T-helper 22 cell (primary cell): ENCODE data around the gene ZNF792.
A peak's percentile ranks its signal among the peaks of the same experiment; 100 is the strongest.
"Not testable (repeated sequence)": the region's sequence is repeated elsewhere in the genome, so short reads cannot be mapped to it uniquely, and the experiment has no call there.

ENCODE experiments used
- DNase-seq: peaks from one replicate; pipeline ENCODE4 v3.0.0-alpha.2; 2020; ENCODE audit warnings: low read depth

ZNF792 gene

GRCh38 chr19:34963573-34964406 is at the start of gene ZNF792:
Gene ZNF792, minus strand, starts transcription at chr19:34964229. Its CDS starts 567 bp downstream, at chr19:34963662.
- peak; percentile 9 for DNase-seq

- peak; percentile 68 for DNase-seq
Measured at GRCh38 chr19:35013041-35013819, 49.2 kb upstream of the ZNF792 start.

- DNase-seq: no peak
Measured at GRCh38 chr19:35011737-35012682, 48.0 kb upstream of the ZNF792 start.

GRCh38 chr19:35011091-35011689 is 47.2 kb upstream of the ZNF792 start:
- DNase-seq: no peak

DNA sequence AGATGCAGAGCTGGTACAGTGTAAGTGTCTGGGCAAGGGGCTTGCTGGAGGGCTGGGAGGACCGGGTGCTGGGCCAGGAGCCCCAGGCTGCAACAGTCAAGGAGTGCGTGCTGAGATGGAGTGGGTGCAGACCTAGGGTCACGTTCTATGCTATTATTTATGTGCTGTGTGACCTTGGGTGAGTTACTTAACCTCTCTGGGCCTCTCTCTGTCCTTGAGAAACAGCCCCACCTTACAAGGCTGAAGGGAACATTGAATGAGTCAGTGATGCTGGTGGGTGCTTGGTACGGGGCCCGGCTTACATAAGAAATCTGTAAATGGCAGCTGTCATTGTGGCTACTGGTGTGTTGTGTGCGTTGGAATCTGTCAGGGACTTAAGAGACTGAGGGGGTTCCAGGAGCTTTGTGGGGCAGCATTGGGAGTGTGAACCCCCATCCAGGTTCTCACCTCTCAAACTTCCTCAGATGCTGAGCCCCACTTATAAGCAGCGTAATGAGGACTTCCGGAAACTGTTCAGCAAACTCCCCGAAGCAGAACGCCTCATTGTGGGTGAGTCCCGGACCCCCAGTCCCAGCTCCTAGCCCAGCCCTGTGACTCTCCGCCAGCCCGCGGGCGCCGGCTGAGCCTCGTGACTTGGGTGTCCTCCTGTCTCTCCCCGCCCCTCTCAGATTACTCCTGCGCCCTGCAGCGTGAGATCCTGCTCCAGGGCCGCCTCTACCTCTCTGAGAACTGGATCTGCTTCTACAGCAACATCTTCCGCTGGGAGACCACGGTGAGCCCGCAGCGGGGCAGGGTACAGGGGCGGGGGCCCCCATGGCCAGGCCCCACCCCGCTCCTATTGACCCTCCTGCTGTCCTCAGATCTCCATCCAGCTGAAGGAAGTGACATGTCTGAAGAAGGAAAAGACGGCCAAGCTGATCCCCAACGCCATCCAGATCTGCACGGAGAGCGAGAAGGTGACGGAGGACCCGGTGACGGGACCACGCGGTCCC is 45.7 kb upstream of the ZNF792 start:
- no peak for DNase-seq

DNA sequence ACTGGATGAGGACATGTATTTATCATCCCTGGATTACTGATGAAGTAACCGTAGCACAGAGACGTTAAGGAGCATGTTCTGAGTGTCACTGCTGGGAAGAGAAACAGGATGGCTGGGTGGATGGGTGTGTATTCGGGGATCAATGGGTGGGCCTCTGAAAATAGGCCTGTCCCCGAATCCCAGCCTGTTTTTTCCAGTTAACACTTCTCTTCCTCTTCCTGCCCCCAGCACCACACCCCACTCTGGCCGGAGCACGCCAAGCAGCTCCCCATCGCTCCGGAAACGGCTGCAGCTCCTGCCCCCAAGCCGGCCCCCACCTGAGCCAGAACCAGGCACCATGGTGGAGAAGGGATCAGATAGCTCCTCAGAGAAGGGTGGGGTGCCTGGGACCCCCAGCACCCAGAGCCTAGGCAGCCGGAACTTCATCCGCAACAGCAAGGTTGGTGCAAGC is 44.9 kb upstream of the ZNF792 start:
- DNase-seq: no peak

GRCh38 chr19:35007427-35007826 is 43.4 kb upstream of the ZNF792 start:
- DNase-seq: not testable (repeated sequence)

GRCh38 chr19:35006999-35007365 is 43.0 kb upstream of the ZNF792 start:
- no peak for DNase-seq

GRCh38 chr19:35006342-35006998 is 42.4 kb upstream of the ZNF792 start:
- no peak for DNase-seq

DNA sequence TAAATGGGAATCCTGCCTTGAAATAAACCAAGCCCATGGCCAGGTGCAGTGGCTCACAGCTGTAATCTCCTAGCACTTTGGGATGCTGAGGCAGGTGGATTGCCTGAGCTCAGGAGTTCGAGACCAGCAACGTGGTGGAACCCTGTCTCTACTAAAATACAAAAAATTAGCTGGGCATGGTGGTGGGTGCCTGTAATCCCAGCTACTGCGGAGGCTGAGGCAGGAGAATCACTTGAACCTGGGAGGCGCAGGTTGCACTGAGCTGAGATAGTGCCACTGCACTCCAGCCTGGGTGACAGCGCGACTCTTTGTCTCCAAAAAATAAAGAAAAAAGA is 41.9 kb upstream of the ZNF792 start:
- not testable (repeated sequence) for DNase-seq

- DNase-seq: no peak
Measured at GRCh38 chr19:35005256-35005977, 41.4 kb upstream of the ZNF792 start.

- DNase-seq: no peak
Measured at GRCh38 chr19:35004517-35005255, 40.7 kb upstream of the ZNF792 start.

- no peak for DNase-seq
Measured at GRCh38 chr19:35002037-35002535, 38.1 kb upstream of the ZNF792 start.

DNA sequence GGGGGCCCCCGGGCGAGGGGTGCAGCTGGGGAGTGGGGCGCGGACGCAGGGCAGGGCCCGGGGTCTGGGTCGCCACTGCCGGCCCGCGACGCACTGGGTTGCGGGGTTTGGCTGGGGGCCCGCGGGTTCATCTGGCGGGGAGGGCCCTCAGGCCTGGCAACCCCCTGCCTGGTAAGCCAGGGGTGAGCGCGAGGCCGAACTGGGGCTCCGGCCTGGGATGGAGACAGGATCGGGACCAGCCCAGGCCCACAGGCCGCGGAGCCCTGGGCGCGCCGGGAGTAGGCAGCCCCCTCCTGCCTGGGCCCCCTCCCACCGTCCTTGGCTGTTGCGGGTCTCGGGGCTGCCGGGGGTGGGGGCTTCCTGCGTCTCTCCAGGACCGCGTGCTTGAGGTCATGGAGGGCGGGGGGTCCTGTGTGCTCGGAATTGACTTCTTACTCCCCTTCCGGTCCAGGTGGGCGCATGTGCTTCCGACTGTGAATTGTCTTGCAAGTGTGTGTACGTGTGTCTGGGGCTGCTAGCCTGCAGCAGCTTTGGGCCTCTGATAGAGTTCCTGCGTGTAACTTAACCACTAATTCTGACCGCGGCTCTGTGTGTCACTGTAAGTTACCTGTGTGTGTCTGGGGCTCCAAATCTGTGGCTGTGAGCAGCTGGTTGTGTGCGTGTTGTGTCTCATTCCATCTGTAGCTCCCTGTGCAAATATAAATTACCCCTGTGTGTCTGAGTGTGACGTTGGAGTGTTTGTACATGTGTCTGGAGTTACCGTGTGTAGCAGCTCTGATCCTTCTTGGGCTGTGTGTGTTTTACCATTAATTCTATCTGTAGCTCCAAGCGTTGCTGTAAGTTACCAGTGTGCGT is 36.8 kb upstream of the ZNF792 start:
- peak; percentile 72 for DNase-seq

- no peak for DNase-seq
Measured at GRCh38 chr19:35000338-35000646, 36.3 kb upstream of the ZNF792 start.

- peak; percentile 49 for DNase-seq
Measured at GRCh38 chr19:34999498-35000337, 35.7 kb upstream of the ZNF792 start, which contains the start of gene GRAMD1A. Gene GRAMD1A, plus strand, starts transcription at chr19:35000323. Its CDS starts 156 bp downstream, at chr19:35000479.
